Measurements from ENCODE around the gene PSAT1. TPM values are rescaled to one million over a fixed set of nuclear protein-coding genes. Genes with fewer than 3 reads are reported as not detected.

PSAT1 gene
- polyA plus RNA-seq, 1 donor from 2014 or later = 18.0 TPM

GRCh38 chr9:78311886-78312524 is 15.1 kb downstream of the PSAT1 start:
- H2AFZ ChIP-seq (ENCODE audit: low read depth, low read length) = no peak overlapping the region
- H3K4me2 ChIP-seq (ENCODE audit: low read length) = no peak overlapping the region
- TF ChIP-seq REST (IDR thresholded peaks at IDR 0.05; ENCODE audit: borderline replicate concordance) (no peak), EZH2 (IDR thresholded peaks at IDR 0.05; ENCODE audit: borderline replicate concordance, insufficient read depth, low read length, poor library complexity, severe bottlenecking) (no peak), POLR2AphosphoS5 (IDR thresholded peaks at IDR 0.05) (no peak), MXI1 (conservative IDR thresholded peaks at IDR 0.05; ENCODE audit: poor library complexity, severe bottlenecking) (no peak), TAF1 (IDR thresholded peaks at IDR 0.05; ENCODE audit: low read depth) (no peak), RAD21 (conservative IDR thresholded peaks at IDR 0.05) (no peak), SMC3 (conservative IDR thresholded peaks at IDR 0.05; ENCODE audit: poor library complexity) (no peak), EP300 (conservative IDR thresholded peaks at IDR 0.05; ENCODE audit: poor library complexity, severe bottlenecking) (no peak), CTCF (IDR thresholded peaks at IDR 0.05; ENCODE audit: poor library complexity, severe bottlenecking) (no peak)
- H3F3A ChIP-seq (ENCODE audit: insufficient read depth, low read length, poor library complexity, severe bottlenecking) = no peaks in the 10 kb centered on the region
- H3K4me3 ChIP-seq (ENCODE audit: low read length) = no peak overlapping the region
- no peaks in the 10 kb centered on the region for H3K9me2 ChIP-seq (ENCODE audit: insufficient read depth, low read length)
- H3K9me3 ChIP-seq (ENCODE audit: low read length) = no peaks in the 10 kb centered on the region
- no peaks in the 10 kb centered on the region for H3K27me3 ChIP-seq (ENCODE audit: insufficient read depth, low read depth, low read length)
- no peaks in the 10 kb centered on the region for H3K79me2 ChIP-seq (replicated peaks; ENCODE audit: insufficient read depth, low read length)
- no peaks in the 10 kb centered on the region for H3K36me3 ChIP-seq (ENCODE audit: insufficient read depth, low read length)
- no peaks in the 10 kb centered on the region for H4K20me1 ChIP-seq (ENCODE audit: insufficient read depth)
- no peak overlapping the region for H3K9ac ChIP-seq (ENCODE audit: low read length)
- H3K27ac ChIP-seq (ENCODE audit: low read length) = no peak overlapping the region

GRCh38 chr9:78314550-78314949 is 17.6 kb downstream of the PSAT1 start:
- no peak overlapping the region for H3K4me3 ChIP-seq (ENCODE audit: low read length)
- no peaks in the 10 kb centered on the region for H3F3A ChIP-seq (ENCODE audit: insufficient read depth, low read length, poor library complexity, severe bottlenecking)
- H3K4me2 ChIP-seq (ENCODE audit: low read length) = no peak overlapping the region
- no peaks in the 10 kb centered on the region for H3K9me2 ChIP-seq (ENCODE audit: insufficient read depth, low read length)
- TF ChIP-seq EP300 (conservative IDR thresholded peaks at IDR 0.05; ENCODE audit: poor library complexity, severe bottlenecking) (no peak), EZH2 (IDR thresholded peaks at IDR 0.05; ENCODE audit: borderline replicate concordance, insufficient read depth, low read length, poor library complexity, severe bottlenecking) (no peak), TAF1 (IDR thresholded peaks at IDR 0.05; ENCODE audit: low read depth) (no peak), REST (IDR thresholded peaks at IDR 0.05; ENCODE audit: borderline replicate concordance) (no peak), RAD21 (conservative IDR thresholded peaks at IDR 0.05) (no peak), SMC3 (conservative IDR thresholded peaks at IDR 0.05; ENCODE audit: poor library complexity) (no peak), POLR2AphosphoS5 (IDR thresholded peaks at IDR 0.05) (no peak), CTCF (IDR thresholded peaks at IDR 0.05; ENCODE audit: poor library complexity, severe bottlenecking) (no peak), MXI1 (conservative IDR thresholded peaks at IDR 0.05; ENCODE audit: poor library complexity, severe bottlenecking) (no peak)
- H3K27me3 ChIP-seq (ENCODE audit: insufficient read depth, low read depth, low read length) = no peaks in the 10 kb centered on the region
- no peak overlapping the region for H2AFZ ChIP-seq (ENCODE audit: low read depth, low read length)
- peaks cover 4% of the 10 kb centered on the region for H3K36me3 ChIP-seq (ENCODE audit: insufficient read depth, low read length)
- no peaks in the 10 kb centered on the region for H3K9me3 ChIP-seq (ENCODE audit: low read length)
- no peaks in the 10 kb centered on the region for H4K20me1 ChIP-seq (ENCODE audit: insufficient read depth)
- no peak overlapping the region for H3K27ac ChIP-seq (ENCODE audit: low read length)
- no peak overlapping the region for H3K9ac ChIP-seq (ENCODE audit: low read length)
- H3K79me2 ChIP-seq (replicated peaks; ENCODE audit: insufficient read depth, low read length) = no peaks in the 10 kb centered on the region
